ENCODE data around the gene KNG1. TPM values are rescaled to one million over a fixed set of nuclear protein-coding genes. Genes with fewer than 3 reads are reported as not detected.
"Not testable (repeated sequence)": the region's sequence is repeated elsewhere in the genome, so short reads cannot be mapped to it uniquely, and the experiment has no call there.

KNG1 gene
- polyA plus RNA-seq (ENCODE audit: low read depth in 6 of 6) = not detected

- H3K27me3 Mint-ChIP-seq = peaks cover 11 to 21% (median 14%) of the 10 kb centered on the region in 3 donors
- H3K36me3 Mint-ChIP-seq = no peaks in the 10 kb centered on the region
- H3K27ac Mint-ChIP-seq = no peak within 1 kb of the TSS
- H3K4me1 Mint-ChIP-seq = peaks cover 0 to 7% (median 3%) of the 10 kb centered on the region in 3 donors
- DNase-seq = no peak
- no peaks in the 10 kb centered on the region for H3K9me3 Mint-ChIP-seq
- H3K4me3 Mint-ChIP-seq = peak within 1 kb of the TSS in 1 of 8 donors; percentile 69
- ATAC-seq (ENCODE audit: low read depth in 2 of 2) = no peak
These were observed at the start of gene KNG1 for GRCh38 chr3:186717039-186717457. Gene KNG1 (plus strand): TSS chr3:186717359. CDS start chr3:186717543, 184 bp downstream.

DNA sequence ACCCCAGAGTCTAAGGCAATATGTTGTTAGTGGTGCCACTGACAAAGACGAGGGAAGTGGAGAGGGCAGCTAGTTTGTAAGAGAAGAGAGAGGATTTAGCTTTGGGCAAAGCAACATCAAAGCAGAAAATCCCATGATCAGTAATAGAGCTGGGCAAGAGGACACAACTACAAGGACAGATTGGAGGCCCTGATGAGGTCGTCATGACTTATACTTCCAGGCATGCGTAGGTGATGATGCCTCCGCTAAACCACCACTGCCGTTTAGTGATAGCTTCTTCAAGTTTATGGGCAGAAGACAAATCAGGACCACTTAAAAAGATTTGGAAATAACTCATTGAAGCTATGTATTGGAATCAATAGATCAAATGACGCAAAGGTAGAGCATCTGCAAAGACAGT lies 48.7 kb upstream of the KNG1 start:
- peaks cover 0 to 2% (median 0%) of the 10 kb centered on the region in 7 donors for H3K9me3 Mint-ChIP-seq
- no peaks in the 10 kb centered on the region for H3K36me3 Mint-ChIP-seq
- no peak for ATAC-seq (ENCODE audit: low read depth in 2 of 2)
- H3K27me3 Mint-ChIP-seq = peaks cover 26 to 47% (median 40%) of the 10 kb centered on the region in 3 donors
- H3K4me3 Mint-ChIP-seq = no peak overlapping the region
- DNase-seq = no peak
- H3K27ac Mint-ChIP-seq = no peak overlapping the region
- H3K4me1 Mint-ChIP-seq = no peaks in the 10 kb centered on the region

GRCh38 chr3:186669378-186670084 lies 47.6 kb upstream of the KNG1 start:
- ATAC-seq (ENCODE audit: low read depth in 2 of 2) (no peak), DNase-seq (no peak)
- Mint-ChIP-seq H3K27ac (no peak overlapping the region), H3K4me1 (no peaks in the 10 kb centered on the region), H3K36me3 (no peaks in the 10 kb centered on the region), H3K27me3 (peaks cover 34 to 42% (median 36%) of the 10 kb centered on the region in 3 donors), H3K9me3 (peaks cover 0 to 2% (median 0%) of the 10 kb centered on the region in 7 donors), H3K4me3 (no peak overlapping the region)

DNA sequence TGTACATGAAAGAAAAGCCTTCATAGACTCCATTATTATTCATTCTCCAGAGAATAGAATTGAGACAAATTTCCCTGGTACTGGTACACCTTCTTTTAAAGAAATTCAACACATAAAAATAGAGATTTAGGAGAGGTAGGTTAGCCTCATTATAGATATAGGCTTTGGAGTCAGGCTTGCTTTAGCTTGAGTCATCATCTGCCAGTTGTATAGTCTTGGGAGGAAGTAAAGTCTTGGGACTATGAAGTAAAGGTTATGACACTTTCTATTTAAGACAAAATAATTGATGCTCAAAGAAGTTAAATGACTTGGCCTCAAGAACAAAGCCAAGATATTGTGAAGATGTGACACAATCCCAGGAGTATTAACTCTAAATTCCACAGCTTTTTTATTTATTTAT lies 47.0 kb upstream of the KNG1 start:
- Mint-ChIP-seq H3K4me1 (no peaks in the 10 kb centered on the region), H3K4me3 (no peak overlapping the region), H3K9me3 (peaks cover 0 to 2% (median 0%) of the 10 kb centered on the region in 7 donors), H3K27me3 (peaks cover 38 to 44% (median 39%) of the 10 kb centered on the region in 3 donors), H3K36me3 (no peaks in the 10 kb centered on the region), H3K27ac (no peak overlapping the region)
- no peak for DNase-seq
- no peak for ATAC-seq (ENCODE audit: low read depth in 2 of 2)

DNA sequence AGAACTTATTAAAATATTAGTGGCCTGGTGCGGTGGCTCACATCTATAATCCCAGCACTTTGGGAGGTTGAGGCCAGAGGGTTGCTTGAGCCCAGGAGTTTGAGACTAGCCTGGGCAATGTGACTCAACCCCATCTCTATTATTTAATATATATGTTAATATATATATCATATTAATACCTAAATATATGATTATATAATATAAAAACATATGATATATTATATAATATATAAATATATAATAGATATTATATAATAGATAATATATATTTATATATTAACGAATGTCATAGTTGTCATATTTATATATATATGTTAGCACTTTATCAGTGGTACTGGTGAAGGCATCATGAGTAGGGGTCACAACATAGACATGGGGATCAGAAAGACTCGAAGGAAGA lies 46.1 kb upstream of the KNG1 start:
- Mint-ChIP-seq H3K9me3 (peaks cover 0 to 2% (median 0%) of the 10 kb centered on the region in 7 donors), H3K27ac (no peak overlapping the region), H3K36me3 (no peaks in the 10 kb centered on the region), H3K4me3 (no peak overlapping the region), H3K27me3 (peaks cover 38 to 43% (median 40%) of the 10 kb centered on the region in 3 donors), H3K4me1 (no peaks in the 10 kb centered on the region)
- DNase-seq (no peak), ATAC-seq (ENCODE audit: low read depth in 2 of 2) (no peak)

DNA sequence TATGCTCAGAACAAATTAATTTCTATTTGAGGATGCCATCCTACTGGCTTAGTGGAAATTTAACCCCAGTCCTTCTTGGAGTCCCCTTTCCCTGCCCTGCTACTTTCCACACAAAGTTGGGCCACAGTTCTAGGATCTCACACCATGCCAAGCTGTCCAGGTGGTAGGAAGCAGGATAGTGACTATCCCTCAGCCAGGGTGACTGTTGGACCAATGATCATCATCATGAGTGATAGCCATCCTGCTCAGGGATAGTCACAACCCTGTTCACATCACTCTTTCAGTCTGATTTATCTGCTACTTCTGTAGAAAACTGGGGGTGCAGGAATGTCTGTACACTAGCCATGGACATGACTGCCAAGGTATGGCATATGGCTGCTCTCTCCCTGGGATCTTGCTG lies 38.6 kb upstream of the KNG1 start:
- peaks cover 45 to 77% (median 72%) of the 10 kb centered on the region in 3 donors for H3K27me3 Mint-ChIP-seq
- H3K4me3 Mint-ChIP-seq = no peak overlapping the region
- ATAC-seq (ENCODE audit: low read depth in 2 of 2) (no peak), DNase-seq (no peak)
- H3K4me1 Mint-ChIP-seq = no peaks in the 10 kb centered on the region
- H3K9me3 Mint-ChIP-seq = peaks cover 0 to 2% (median 0%) of the 10 kb centered on the region in 7 donors
- H3K27ac Mint-ChIP-seq = no peak overlapping the region
- peaks cover 0 to 5% of the 10 kb centered on the region in 2 donors for H3K36me3 Mint-ChIP-seq

GRCh38 chr3:186679151-186679550 lies 38.0 kb upstream of the KNG1 start:
- Mint-ChIP-seq H3K4me1 (no peaks in the 10 kb centered on the region), H3K4me3 (no peak overlapping the region), H3K27ac (no peak overlapping the region), H3K36me3 (peaks cover 0 to 5% of the 10 kb centered on the region in 2 donors), H3K27me3 (peaks cover 40 to 72% (median 71%) of the 10 kb centered on the region in 3 donors), H3K9me3 (peaks cover 0 to 2% (median 0%) of the 10 kb centered on the region in 7 donors)
- no peak for ATAC-seq (ENCODE audit: low read depth in 2 of 2)
- no peak for DNase-seq

DNA sequence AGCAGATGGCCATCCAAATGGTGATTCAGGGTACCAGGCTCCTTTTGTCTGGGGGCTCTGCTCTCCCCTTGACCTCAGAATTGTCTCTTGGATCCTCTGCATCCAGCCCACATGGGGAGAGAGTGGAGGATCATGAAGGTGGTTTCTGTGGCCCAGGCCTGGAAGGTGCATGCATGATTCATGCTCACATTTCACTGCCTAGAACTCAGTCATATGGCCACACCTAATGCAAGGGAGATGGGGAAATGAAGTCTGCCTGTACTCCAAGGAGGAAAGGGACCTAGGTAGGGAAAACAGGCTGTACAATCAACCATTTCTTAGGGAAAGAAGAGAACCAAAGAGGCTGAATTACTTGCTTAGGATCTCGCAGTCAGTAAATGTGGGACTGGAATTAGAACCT lies 36.3 kb upstream of the KNG1 start:
- no peaks in the 10 kb centered on the region for H3K4me1 Mint-ChIP-seq
- no peak overlapping the region for H3K4me3 Mint-ChIP-seq
- H3K27ac Mint-ChIP-seq = no peak overlapping the region
- H3K9me3 Mint-ChIP-seq = peaks cover 10 to 12% (median 11%) of the 10 kb centered on the region in 7 donors
- ATAC-seq (ENCODE audit: low read depth in 2 of 2) (no peak), DNase-seq (no peak)
- H3K36me3 Mint-ChIP-seq = peaks cover 13 to 15% of the 10 kb centered on the region in 2 donors
- H3K27me3 Mint-ChIP-seq = peaks cover 36 to 74% (median 73%) of the 10 kb centered on the region in 3 donors

DNA sequence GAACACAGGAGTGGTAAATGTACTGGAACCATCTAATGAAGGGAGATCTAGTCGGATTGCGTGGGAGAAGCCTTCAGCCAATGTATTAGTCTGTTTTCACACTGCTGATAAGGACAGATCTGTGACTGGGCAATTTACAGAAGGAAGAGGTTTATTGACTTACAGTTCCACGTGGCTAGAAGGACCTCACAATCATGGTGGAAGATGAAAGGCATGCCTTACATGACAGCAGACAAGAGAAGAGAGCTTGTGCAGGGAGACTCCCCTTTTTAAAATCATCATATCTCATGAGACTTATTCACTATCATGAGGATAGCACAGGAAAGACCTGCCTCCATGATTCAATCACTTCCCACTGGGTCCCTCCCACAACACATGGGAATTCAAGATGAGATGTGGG lies 34.3 kb upstream of the KNG1 start:
- no peaks in the 10 kb centered on the region for H3K4me1 Mint-ChIP-seq
- H3K4me3 Mint-ChIP-seq = no peak overlapping the region
- ATAC-seq (ENCODE audit: low read depth in 2 of 2) = no peak
- DNase-seq = no peak
- H3K36me3 Mint-ChIP-seq = peaks cover 15 to 16% of the 10 kb centered on the region in 2 donors
- H3K27ac Mint-ChIP-seq = no peak overlapping the region
- peaks cover 30 to 73% (median 70%) of the 10 kb centered on the region in 3 donors for H3K27me3 Mint-ChIP-seq
- H3K9me3 Mint-ChIP-seq = peaks cover 10 to 21% (median 13%) of the 10 kb centered on the region in 7 donors

- Mint-ChIP-seq H3K36me3 (peaks cover 13 to 16% of the 10 kb centered on the region in 2 donors), H3K9me3 (peaks cover 10 to 21% (median 12%) of the 10 kb centered on the region in 7 donors), H3K4me1 (no peaks in the 10 kb centered on the region), H3K27me3 (peaks cover 27 to 69% (median 64%) of the 10 kb centered on the region in 3 donors), H3K27ac (no peak overlapping the region), H3K4me3 (no peak overlapping the region)
- no peak for ATAC-seq (ENCODE audit: low read depth in 2 of 2)
- no peak for DNase-seq
These were observed 33.2 kb upstream of the KNG1 start for GRCh38 chr3:186683979-186684378.

DNA sequence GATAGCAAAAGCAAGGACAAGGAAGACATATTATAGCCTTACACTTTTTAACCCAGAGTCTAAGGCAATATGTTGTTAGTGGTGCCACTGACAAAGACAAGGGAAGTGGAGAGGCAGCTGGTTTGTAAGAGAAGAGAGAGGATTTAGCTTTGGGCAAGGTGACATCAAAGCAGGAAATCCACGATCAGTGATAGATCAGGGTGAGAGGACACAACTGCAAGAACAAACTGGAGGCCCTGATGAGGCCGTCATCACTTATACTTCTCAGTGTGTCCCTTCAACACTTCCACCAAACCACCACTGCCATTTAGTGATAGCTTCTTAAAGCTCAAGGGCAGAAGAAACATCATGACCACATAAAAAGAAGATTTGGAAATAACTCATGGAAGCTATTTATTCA lies 30.7 kb upstream of the KNG1 start:
- not testable (repeated sequence) for ATAC-seq (ENCODE audit: low read depth in 2 of 2); H3K27ac Mint-ChIP-seq; H3K4me1 Mint-ChIP-seq; DNase-seq; H3K4me3 Mint-ChIP-seq
- peaks cover 10 to 21% (median 11%) of the 10 kb centered on the region in 7 donors for H3K9me3 Mint-ChIP-seq
- peaks cover 10 to 16% of the 10 kb centered on the region in 2 donors for H3K36me3 Mint-ChIP-seq
- peaks cover 30 to 62% (median 52%) of the 10 kb centered on the region in 3 donors for H3K27me3 Mint-ChIP-seq

DNA sequence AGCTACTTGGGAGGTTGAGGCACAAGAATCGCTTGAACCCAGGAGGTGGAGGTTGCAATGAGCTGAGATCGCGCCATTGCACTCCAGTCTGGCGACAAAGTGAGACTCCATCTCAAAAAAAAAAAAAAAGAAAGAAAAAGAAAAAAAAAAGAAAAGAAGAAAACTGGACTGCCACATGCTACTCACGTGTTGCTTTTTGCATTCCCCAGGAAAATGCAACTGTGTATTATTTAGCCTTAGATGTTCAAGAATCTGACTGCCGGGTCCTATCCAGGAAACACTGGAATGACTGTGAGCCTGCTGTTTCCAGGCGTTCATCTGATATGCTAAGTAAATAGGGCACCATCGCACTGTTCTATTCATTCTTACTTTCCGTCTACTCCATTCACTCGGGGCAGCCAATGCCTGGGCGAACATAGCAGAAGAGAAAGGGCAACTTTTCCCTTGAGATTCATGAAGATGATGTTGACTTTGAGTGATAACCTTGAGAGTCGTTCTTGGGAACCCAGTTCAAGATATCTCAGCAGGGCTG lies 30.0 kb upstream of the KNG1 start:
- H3K27me3 Mint-ChIP-seq = peaks cover 36 to 62% (median 52%) of the 10 kb centered on the region in 3 donors
- no peak for DNase-seq

GRCh38 chr3:186690304-186690703 lies 26.9 kb upstream of the KNG1 start:
- H3K4me3 Mint-ChIP-seq; H3K36me3 Mint-ChIP-seq; DNase-seq; ATAC-seq (ENCODE audit: low read depth in 2 of 2); H3K4me1 Mint-ChIP-seq: not testable (repeated sequence)
- H3K27me3 Mint-ChIP-seq = peaks cover 26 to 51% (median 42%) of the 10 kb centered on the region in 3 donors
- peaks cover 5 to 16% (median 7%) of the 10 kb centered on the region in 7 donors for H3K9me3 Mint-ChIP-seq
- peak overlapping the region in 1 of 6 donors; percentile 80 for H3K27ac Mint-ChIP-seq

More for the DNA sequence above, 30.0 kb upstream of the KNG1 start:
- Mint-ChIP-seq H3K36me3 (peaks cover 10 to 16% of the 10 kb centered on the region in 2 donors), H3K9me3 (peaks cover 10 to 21% (median 11%) of the 10 kb centered on the region in 7 donors), H3K4me3 (no peak overlapping the region), H3K4me1 (no peaks in the 10 kb centered on the region), H3K27ac (no peak overlapping the region)
- no peak for ATAC-seq (ENCODE audit: low read depth in 2 of 2)

DNA sequence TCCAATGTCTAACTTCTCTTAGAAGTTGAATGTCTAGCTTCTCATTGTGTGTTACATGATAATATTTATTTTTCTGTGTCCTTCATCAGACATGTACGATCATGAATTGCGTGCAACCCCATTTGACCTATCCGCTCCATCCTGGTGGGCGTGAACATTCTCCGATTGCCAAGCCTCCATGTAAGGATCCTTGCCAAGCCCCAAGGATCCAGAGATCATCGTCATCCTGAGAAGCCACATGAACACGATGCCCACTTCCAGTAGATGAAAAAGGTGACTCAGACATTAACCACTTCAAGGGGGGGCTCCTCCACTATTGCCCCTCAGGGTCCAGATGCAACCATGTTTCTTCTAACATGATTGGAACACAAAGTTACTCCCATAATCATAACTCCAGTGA lies 25.5 kb upstream of the KNG1 start:
- DNase-seq (no peak), ATAC-seq (ENCODE audit: low read depth in 2 of 2) (no peak)
- Mint-ChIP-seq H3K4me1 (no peaks in the 10 kb centered on the region), H3K27me3 (peaks cover 25 to 38% (median 28%) of the 10 kb centered on the region in 3 donors), H3K36me3 (no peaks in the 10 kb centered on the region), H3K4me3 (no peak overlapping the region), H3K9me3 (peaks cover 0 to 3% (median 0%) of the 10 kb centered on the region in 7 donors), H3K27ac (no peak overlapping the region)

Measured in naive B cell (primary cell).